HG02885 (cell line): ENCODE data around the gene ZNF638.
"Not testable (repeated sequence)": the region's sequence is repeated elsewhere in the genome, so short reads cannot be mapped to it uniquely, and the experiment has no call there.

ENCODE experiments used
- ATAC-seq: cut with Tn5 transposase; IDR thresholded peaks from one replicate; pipeline ENCODE4 v1.9.1; 2021; ENCODE audit warnings: mild to moderate bottlenecking; ENCODE audit not compliant: unreplicated experiment, poor library complexity

The ZNF638 gene

GRCh38 chr2:71330585-71331330 lies 824 bp upstream of the ZNF638 start:
- no peak for ATAC-seq

- ATAC-seq = not testable (repeated sequence)
Observed at GRCh38 chr2:71331331-71331580, 326 bp upstream of the ZNF638 start.

- ATAC-seq = no peak
Observed at GRCh38 chr2:71332435-71332796, 834 bp downstream of the ZNF638 start.

- no peak for ATAC-seq
Observed at GRCh38 chr2:71333619-71334018, 2.0 kb downstream of the ZNF638 start.

- ATAC-seq = no peak
Observed at GRCh38 chr2:71336384-71336783, 4.8 kb downstream of the ZNF638 start.

GRCh38 chr2:71336802-71337201 lies 5.2 kb downstream of the ZNF638 start:
- ATAC-seq = no peak

- ATAC-seq = no peak
Observed at GRCh38 chr2:71337776-71338175, 6.2 kb downstream of the ZNF638 start.

GRCh38 chr2:71339685-71340084 lies 8.1 kb downstream of the ZNF638 start:
- no peak for ATAC-seq

GRCh38 chr2:71340176-71340575 lies 8.6 kb downstream of the ZNF638 start:
- ATAC-seq = no peak

GRCh38 chr2:71341645-71342044 lies 10.1 kb downstream of the ZNF638 start:
- no peak for ATAC-seq

GRCh38 chr2:71346065-71346464 lies 14.5 kb downstream of the ZNF638 start:
- ATAC-seq = no peak

- ATAC-seq = no peak
Observed at GRCh38 chr2:71347517-71347916, 15.9 kb downstream of the ZNF638 start.

GRCh38 chr2:71348302-71348701 lies 16.7 kb downstream of the ZNF638 start:
- ATAC-seq = no peak

GRCh38 chr2:71353248-71353647 lies 21.7 kb downstream of the ZNF638 start:
- ATAC-seq = peak; percentile 90

GRCh38 chr2:71358931-71359671 lies 27.5 kb downstream of the ZNF638 start:
- no peak for ATAC-seq

- ATAC-seq = no peak
Observed at GRCh38 chr2:71360434-71360975, 28.9 kb downstream of the ZNF638 start.

GRCh38 chr2:71361631-71362030 lies 30.0 kb downstream of the ZNF638 start:
- ATAC-seq = peak; percentile 43

- ATAC-seq = no peak
Observed at GRCh38 chr2:71362447-71362846, 30.9 kb downstream of the ZNF638 start.

GRCh38 chr2:71370015-71370414 lies 38.4 kb downstream of the ZNF638 start:
- ATAC-seq = no peak

GRCh38 chr2:71372042-71372441 lies 40.5 kb downstream of the ZNF638 start:
- no peak for ATAC-seq

GRCh38 chr2:71379086-71379485 lies 47.5 kb downstream of the ZNF638 start:
- ATAC-seq = no peak

- ATAC-seq = no peak
Observed at GRCh38 chr2:71380665-71381064, 49.1 kb downstream of the ZNF638 start.
